HG02588 (cell line): ENCODE data around the gene WDR88.
"Not testable (repeated sequence)": the region's sequence is repeated elsewhere in the genome, so short reads cannot be mapped to it uniquely, and the experiment has no call there.

Experiments used
- ATAC-seq: cut with Tn5 transposase; IDR thresholded peaks from one replicate; pipeline ENCODE4 v1.9.1; 2021; ENCODE audit warnings: mild to moderate bottlenecking, moderate library complexity; ENCODE audit not compliant: unreplicated experiment

The WDR88 gene

GRCh38 chr19:33167438-33167837, 35.5 kb downstream of the WDR88 start:
- ATAC-seq = no peak

DNA sequence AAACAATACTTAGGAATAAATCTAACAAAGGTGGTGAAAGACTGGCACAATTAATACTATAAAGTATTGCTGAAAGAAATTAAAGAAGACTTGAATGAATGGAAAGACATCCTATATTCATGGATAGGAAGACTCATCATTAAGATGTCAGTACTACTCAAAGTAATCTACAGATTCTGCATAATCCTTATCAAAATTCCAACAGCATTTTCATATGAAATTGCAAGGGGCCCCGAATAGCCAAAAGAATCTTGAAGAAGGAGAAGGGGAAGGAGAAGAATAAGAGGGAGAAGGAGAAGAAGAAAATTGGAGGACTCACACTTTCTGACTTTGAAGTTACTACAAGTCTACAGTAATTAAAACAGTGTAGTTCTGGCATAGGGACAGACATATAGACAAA, 36.6 kb downstream of the WDR88 start:
- ATAC-seq = no peak

- no peak for ATAC-seq
These were observed 39.4 kb downstream of the WDR88 start for GRCh38 chr19:33171222-33171795.

GRCh38 chr19:33171916-33172359, 40.0 kb downstream of the WDR88 start:
- no peak for ATAC-seq

- no peak for ATAC-seq
These were observed 42.3 kb downstream of the WDR88 start for GRCh38 chr19:33174186-33174585.

GRCh38 chr19:33175156-33175782, 43.4 kb downstream of the WDR88 start:
- no peak for ATAC-seq

DNA sequence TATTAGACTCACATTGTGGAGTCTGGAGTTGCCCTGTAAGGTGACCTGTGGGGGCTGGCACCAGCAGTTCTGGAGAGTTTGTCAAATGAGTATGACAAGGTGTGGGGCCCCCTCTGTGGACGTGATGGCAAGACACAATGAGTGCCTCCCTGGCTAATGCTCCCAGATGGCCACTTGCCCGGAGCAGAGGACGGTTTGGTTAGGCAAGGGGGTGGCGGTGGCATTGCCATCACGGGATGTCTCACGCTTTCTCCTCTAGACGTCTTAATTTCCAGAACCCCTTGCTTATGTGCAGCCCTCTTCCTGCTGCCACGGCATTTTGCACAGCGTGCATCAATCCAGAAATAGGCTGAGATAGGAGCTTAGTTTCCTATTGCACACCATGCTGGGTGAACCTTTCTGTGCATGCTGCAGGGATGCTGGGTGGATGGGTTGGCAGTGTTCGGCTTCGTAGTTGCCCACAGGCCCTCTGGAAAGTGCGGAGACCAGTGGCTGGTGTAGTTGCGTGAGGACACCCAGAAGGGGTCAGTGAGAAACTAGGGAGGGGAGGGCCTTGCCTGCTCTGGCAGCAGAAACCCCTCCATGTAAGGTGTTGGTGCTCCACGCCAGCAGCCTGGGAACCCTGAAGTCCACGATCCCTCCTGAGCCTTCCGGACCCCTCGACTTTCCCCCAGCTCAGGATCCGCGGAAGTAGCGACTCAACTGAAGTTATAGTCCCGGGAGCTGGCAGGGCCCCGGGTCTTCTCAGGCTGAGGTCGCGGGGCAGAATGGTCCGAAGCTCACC, 44.2 kb downstream of the WDR88 start:
- ATAC-seq = peak; percentile 5

- ATAC-seq = peak; percentile 76
These were observed 44.9 kb downstream of the WDR88 start for GRCh38 chr19:33176670-33177416.

DNA sequence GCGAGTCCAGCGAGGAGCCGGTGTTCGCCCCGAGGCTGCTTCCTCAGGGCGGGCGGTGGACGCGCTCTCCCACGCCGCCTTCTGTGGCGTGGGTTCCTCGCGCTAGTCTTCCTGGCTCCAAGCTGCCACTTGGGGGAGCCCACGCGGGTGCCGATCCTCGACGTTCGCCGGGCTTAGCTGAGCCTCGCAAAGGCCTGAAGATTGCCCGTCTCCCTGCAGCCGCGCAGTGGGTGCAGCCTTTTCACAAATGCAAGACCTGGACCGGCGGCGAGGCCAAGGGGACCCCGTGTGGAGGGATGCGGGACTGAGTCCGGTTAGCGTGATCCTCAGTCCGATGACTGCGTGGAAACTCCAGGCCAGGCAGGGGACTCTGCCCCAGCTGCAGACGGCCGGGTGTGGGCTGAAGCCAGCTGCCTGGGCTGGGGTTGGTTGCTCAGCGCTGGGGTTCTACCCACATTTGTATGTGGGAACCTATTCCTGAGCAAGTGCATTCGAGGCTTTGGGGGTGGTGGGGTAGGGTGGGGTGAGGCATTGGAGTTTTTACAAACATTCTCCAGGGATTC, 45.6 kb downstream of the WDR88 start:
- ATAC-seq = no peak

DNA sequence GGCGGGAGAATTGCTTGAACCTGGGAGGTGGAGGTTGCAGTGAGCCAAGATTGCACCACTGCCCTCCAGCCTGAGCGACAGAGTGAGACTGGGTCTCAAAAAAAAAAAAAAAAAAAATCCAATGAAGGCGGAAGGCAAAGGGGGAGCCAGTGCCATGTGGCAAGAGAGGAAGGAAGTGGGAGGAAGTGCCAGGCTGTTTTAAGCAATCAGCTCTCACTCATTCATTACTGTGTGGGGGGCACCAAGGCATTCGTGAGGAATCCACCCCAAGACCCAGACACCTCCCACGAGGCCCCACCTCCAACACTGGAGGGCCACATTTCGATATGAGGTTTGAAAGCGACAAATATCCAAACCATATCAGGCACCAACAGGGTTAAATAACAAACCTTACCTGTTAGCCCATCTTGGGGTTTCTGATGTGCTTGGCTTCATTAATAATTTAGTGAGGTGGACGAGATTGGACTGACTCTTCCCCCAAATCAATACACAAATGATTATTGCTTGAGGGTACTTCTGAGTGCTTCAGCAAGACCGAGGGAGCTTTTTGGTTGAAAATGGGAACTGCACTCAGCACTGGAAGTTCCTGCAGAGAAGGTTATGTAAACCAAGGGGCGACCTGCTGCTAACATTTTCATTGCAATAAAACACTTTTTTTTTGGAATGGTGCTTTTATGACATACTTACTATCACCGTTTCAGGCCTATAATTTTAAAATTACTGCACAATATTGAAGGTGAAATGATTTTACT, 54.7 kb downstream of the WDR88 start:
- no peak for ATAC-seq

- no peak for ATAC-seq
These were observed 55.2 kb downstream of the WDR88 start for GRCh38 chr19:33187183-33187540.

DNA sequence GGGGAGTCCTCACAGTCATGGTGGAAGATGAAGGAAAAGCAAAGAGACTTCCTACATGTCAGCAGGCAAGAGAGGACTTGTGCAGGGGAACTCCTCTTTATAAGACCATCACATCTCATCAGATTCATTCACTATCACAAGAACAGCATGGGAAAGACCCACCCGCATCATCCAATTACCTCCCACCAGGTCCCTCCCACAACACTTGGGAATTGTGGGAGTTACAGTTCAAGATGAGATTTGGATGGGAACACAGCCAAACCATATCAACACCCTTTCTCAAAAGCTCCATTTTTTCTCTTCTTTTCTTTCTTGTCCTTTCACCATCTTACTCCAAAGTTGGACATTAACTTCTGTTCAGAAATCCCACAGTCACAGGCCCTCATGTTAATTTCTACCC, 57.5 kb downstream of the WDR88 start:
- ATAC-seq = no peak

DNA sequence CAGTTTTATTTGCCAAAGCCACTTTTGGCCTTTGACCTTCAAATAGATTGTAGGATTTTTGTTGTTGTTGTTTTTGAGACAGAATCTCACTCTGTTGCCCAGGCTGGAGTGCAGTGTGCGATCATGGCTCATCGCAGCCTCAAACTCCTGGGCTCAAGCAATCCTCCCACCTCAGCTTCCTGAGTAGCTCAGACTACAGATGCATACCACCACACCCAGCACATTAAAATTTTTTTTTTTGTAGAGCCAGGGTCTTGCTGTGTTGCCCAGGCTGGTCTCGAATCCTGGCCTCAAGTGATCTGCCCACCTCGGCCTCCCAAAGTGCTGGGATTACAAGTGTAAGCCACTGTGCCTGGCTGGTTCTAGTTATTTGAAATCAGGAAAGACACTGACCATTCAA, 59.2 kb downstream of the WDR88 start:
- ATAC-seq = not testable (repeated sequence)

DNA sequence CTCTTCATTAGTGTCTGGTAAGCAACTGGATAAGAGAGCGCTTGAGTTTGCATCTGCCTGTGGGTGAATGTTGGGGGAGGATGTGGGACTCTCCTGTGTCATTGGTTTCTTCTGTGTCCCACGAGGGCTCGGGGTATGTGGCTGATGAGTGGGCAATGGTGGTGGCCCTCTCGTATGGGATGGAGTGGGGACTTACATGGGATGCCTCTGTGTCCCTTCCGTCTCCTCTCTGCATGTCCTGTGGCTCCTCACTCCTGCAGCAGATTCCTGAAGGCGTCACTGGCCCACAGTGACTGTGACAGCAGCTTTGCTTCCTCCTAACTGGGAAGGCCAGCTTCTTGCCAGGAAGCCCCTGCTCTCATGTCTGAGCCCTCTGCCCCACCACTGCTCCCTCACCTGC, 59.6 kb downstream of the WDR88 start:
- ATAC-seq = no peak

- no peak for ATAC-seq
These were observed 60.1 kb downstream of the WDR88 start for GRCh38 chr19:33192010-33192409.

DNA sequence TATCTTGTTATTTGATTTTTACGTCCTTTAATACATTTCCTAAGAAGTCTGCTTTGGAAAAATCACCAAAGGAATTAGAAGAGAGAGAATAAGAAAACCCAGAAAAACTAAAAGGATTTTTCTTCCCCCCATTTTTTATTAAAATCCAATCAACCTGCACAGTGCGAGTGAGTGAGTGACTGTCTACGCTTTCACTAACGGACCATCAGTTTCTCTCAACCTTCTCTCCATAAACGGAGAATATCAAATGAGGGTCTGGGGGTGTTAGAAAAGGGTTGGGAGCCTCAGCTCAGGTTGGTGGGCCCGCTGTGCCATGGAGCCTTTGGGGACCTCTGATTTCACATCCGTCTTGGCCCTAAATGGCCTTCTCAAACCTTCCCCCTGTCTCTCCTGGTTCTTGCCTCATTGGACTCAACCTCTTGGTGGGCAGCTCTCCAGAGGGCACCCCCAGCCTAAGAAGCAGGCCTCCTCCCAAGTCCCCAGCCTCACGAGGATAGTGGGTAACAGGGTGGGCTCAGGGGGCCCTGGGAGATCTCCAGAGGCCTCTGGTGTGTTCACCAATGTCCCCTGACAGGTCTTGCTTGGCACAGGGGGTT, 61.5 kb downstream of the WDR88 start:
- no peak for ATAC-seq

DNA sequence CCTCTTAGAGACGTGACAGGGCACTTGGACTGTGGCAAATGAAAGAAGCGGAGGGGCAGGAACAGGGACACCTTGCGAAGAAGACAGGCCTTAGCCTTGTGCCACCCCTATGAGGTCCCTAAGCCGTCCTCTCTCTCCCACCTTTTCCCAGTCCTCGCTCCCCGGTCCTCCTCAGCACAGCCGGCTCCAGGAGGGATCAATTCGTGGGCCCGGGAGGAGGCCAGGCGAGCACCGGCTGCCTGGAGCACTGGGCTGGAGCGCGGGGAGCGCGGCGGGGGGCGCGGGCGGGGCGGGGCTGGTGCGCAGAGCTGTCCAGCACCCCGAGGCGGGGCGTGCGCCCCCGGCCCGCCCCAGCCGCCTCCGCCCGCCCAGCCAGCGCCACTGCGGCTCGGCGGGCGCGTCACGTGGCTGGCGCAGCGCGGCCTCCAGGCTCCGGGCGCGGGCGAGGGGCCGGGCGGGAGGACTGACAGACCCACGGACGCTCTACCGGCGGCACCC, 62.0 kb downstream of the WDR88 start, which contains the start of gene LRP3:
Gene LRP3, plus strand, starts transcription at position 466 of the 498 bp plus-strand sequence. CDS start 456 bp downstream, outside the sequence.
- no peak for ATAC-seq

DNA sequence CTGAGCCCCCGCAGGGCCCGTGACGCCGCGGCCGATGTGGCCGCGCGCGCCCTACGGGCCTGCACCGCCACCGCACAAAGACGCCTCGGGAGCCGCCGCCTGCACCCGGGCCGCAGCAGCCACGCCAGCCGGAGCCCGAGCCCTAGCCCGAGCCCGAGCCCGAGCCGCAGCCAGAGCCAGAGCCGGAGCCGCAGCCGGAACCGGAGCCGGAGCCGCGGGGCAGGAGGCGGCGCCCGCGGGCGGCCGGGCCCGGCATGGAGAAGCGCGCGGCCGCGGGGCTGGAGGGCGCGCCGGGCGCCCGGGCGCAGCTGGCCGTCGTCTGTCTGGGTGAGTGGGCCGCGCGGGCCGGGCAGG, 62.6 kb downstream of the WDR88 start:
- no peak for ATAC-seq

GRCh38 chr19:33194886-33195644, 63.2 kb downstream of the WDR88 start:
- no peak for ATAC-seq
